ENCODE data around the gene PRKG1.

The PRKG1 gene

DNA sequence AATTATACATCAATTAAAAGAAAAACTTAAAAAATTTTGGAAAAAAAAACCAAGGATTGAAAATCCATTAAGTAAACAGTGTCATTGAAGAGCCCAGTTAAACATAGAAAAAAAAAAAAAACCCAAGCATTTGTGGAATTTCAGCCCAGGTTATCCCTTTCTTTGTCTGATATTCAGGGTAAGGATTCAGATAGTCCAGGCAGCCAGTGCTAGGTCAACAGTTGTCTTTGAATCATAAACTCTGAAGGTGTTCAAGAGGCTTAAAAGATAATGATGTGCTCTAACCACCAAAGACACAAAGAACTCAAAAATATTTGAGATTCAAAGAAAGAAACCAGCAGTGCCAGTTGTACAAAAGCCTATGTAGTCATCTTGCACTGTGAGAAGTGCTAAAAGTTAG, 969.5 kb downstream of the PRKG1 start:
- no peak for DNase-seq

DNA sequence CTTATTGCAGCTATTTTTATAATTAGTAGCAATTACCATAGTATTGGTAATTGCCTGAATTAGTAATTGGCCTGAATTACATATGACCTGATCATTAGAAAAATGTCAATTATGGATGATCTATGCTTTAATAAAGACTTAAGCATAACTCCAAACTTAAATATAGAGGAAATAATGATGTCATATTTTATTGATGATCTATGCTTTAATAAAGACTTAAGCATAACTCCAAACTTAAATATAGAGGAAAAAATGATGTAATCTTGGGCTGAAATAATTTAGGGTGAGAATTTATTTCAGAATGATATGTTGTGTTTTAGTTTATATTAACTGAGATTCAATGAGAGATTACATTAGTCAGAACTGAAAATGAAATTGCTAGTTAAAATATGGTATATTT, 973.8 kb downstream of the PRKG1 start:
- no peak for DNase-seq

DNA sequence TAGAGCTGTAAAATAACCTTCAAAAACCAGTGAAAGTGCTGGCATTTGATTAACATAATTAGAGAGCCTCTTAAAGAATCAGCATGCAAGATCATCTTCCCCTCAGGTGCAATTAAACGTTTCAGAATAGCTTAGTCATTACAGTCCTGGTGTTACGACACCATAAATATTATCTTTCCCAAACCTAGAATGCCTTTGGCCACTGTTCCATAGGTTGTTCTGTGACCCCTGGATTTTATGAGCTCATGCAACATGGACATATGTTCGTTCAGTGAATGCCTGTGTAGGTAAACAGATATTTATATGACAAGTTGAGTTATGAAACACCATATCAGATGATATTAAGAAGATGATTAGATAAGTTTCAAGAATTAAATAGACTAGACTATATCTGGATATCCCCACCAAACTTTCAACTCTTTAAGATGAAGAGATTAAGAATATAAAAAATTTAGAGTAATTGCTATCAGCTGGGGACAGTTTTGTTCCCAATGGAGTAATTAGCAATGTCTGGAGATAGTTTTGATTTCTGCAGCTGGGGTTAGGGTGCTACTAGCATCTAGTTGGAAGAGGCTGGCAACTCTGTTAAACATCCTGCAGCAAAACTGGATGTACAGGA, 976.3 kb downstream of the PRKG1 start:
- DNase-seq, result no peak

DNA sequence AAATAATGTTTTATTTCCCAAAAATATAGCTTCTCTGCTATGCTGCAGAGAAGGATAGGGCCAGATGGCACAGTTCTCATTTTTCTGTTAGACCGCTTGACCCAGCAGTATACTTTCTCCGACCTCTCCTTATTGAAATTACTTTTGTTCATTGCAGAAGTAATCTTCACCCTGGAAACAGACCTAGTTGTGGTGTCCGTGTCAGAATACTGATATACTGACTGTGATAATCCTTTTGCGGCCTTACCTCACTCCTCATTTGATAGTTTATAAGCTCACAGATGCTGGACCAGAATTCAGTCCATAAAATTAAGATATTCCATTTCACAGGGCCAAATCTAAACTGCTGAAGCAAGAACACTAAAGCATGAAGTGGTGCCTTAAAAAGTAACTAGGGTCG, 979.2 kb downstream of the PRKG1 start:
- no peak for DNase-seq

DNA sequence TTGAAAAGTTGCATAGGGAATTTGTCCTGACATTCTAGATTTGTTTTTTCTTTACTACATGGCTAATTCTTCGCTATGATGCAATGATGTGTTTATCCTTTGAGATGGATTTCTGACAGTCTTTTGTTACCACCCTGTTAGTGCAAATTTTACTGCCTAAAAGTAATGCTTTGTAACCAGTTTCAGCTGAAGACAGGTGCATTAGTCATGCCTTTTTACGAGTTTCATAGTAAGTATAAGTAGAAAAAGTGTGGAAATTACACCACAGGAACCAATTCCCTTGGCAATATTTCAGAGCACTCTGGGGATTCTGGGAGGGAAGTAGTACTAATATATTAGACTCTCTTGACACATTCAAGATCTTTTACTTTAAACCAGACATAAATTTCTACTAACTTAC, 982.0 kb downstream of the PRKG1 start:
- no peak for DNase-seq

DNA sequence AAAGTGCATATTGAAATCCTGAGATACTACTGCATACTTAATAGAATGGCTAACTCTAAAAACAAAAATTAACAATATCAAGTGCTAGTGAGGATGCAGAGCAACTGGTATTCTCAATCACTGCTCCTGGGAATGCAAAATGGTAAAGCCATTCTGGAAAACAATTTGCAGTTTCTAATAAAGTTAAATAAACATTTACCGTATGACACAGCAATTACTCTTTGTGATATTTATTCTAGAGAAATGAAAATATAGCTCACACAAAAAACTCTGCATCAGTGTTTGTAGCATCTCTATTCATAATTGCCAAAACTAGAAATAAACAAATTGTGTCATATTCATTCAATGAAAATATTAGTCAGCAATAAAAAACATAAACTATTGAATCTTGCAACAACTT, 984.8 kb downstream of the PRKG1 start:
- no peak for DNase-seq

DNA sequence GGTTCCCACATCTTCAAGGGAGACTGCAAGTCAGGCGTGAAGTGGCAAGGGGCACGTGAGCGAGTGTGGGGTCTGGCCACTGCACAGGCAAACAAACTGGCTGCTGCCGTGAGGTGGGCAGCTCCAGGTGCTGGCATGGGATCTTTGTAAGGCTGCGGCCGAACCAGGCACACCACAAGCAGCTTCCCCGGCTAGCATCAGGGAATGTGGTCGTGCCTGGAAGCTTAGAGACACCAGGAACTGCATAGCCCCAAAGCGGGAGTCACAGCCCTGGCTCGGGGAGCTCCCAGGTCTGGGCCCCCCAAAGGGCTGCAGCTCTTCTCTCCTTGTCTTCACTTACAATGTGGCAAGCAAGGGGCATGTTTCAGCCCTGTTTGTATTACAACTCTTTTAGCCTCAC, 988.9 kb downstream of the PRKG1 start:
- no peak for DNase-seq

DNA sequence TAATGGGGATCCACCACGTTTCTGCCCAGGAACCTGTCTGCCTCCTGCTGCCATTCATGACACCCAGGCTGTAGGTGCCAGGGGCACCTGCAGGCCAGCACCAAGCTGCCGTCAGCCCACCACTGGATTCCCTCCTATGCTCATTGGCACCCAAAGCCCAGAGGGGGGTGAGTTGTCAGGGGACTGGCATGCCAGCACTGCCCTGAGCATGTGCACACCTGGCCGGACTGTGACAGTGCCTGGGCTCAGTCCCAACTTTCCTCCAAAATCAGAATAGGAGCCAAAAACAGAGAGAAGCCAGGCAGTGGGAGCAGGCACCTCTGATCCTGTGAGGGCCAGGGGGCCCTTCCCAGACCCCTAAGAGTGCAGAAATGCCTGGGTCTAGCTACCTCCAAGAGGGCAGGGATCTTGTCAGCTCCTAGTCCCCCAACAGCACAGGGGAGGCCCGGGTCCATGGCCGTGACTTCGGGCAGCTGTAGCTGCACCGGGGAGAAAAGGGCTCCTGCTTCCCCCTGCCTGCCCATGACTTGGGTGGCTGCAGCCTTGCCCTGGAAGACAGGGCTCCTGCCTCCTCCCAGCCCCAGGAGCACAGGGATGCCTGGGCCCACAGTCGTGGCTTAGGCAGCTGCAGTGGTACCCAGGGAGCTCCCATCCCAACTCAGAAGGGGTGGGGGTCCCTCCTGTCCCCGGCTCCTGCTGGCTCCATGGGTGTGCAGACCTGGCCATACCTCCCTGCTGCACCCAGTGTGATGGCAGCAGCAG, 990.0 kb downstream of the PRKG1 start:
- DNase-seq, result no peak

DNA sequence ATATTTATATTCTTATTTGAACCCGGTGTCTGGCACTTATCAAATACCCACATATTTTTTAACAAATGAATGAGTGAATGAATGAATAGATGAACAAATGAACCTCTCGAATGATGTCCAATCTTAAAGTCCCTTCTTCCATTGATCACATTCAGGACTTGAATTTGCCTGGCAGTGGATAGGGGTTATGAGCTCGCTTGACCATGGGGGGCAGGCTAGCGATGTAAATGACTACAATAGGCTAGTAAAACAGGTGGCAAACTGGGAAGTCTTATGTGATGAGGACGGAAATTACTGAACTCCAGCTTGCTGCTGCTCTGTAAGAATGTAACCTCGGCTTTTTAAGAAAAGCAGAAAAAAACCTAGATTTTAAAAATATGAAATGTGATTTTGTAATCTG, 992.1 kb downstream of the PRKG1 start:
- no peak for DNase-seq

DNA sequence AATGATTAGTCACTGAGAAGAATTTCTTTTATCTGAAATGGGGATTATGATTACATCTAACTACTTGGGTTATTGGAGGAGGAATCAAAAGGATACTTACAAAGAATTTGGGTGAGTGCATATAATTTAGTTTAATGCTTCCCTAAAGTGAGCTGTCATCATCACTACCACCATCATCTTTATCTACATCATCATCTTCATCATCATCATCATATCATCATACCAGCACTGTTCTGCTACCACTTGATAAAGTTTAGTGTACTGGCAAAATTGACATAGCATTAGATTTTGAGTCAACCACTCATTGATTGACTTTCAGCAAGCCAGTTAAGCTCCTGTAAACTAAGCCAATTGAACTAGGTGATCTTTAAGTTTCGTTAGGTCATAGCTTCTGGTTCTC, 994.2 kb downstream of the PRKG1 start:
- no peak for DNase-seq

DNA sequence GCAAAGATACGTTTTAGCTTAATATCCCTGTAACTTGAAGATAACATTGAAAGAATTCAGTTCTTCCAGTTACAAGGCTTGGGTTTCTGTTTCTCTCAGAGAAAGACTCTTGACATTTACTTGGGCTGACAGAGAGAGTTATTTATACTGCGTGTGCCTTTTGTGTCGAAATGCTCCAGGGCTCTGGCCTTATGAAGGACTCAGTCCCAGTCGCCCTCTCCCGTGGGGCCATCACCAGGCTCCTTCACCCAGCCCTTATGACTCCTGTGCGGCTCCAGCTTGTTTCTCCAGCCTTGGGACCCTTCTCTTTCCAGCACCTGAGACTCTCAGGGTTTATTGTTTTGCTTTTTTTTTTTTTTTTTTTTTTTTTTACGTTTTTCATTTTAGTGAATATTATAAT, 997.5 kb downstream of the PRKG1 start:
- DNase-seq, result no peak

DNA sequence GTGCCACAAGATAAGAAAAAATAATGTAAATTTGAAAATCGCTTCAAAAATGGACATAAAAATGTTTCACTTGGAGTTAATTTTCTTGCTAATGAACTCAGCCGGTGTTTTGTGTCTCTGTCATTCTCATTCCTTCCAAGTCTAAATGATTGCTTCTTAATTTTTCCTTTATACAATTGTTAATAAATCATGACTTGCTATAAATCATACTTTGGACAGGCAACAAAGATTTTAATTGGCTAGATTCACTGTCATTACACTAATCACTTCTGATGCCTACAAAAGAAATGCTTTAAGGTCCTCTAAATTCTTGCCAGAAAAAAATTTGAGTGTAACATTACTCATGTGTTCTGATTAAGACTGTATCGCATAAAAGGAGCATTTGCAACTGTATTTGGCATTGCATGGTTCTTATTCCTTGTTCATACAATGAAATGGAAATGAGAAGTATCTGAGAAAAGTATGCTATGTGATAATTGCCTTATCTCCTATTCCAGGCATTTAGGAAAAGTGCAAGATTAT, 1000.3 kb downstream of the PRKG1 start:
- DNase-seq, result no peak

DNA sequence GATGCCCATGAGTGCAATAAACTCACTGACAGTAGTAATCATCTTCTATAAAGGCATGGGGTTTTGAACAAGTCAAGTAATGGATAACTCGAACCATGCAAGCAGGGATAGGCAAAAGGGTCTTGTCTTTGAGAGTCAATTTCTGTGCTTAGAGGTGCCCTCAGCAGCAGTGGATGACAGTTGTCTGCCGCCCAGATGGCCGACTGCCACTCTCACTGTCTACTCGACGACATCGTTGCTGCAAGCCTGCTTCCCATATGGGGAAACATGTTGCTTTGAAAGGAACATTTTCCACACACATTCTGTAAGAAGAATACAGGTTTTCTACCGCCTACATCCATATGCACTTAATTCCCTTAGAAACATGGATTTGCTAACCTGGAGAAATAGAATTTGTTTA, 1003.5 kb downstream of the PRKG1 start:
- DNase-seq, result no peak

DNA sequence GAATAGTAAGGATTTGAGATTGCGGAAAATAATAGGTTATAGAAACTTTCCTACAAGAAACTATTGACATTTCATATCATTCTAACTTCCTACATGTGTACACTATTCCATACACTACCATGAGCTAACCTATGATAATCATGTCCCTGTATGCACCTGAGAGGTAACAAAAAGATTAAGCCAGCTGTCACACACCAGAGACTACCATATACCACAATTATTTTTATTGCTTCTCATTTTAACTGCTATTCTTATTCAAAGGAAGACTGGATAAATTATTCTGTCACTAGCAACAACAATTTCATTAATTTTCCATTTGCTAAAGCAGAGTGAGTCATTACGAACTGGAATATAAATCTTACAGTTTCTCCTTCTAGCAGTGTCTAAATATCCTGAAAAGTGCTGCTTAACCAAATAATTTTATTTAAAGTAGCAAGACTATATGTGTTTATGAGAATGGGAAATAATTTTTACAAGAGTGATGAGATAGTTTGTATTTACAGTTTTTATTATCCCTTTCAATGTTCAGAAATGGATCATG, 1004.2 kb downstream of the PRKG1 start:
- DNase-seq, result no peak

DNA sequence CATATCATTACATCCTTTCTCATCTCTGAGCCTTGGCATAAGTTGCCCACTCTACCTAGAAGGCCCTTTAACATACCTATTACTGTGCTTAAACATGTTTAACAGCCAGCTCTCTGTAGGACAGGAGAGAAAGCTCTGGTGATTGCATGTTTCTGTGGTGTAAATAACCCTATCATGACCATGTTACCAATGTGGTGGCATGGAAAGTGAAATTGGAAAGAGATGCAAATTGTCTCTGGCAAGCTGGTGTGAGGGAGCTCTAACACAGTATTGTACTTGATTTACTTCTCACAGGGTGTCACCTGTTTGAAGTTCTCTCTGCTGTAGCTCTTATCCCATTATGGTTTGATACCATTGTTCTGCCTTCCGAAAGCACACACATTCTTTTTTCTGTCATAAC, 1008.0 kb downstream of the PRKG1 start:
- DNase-seq, result no peak

DNA sequence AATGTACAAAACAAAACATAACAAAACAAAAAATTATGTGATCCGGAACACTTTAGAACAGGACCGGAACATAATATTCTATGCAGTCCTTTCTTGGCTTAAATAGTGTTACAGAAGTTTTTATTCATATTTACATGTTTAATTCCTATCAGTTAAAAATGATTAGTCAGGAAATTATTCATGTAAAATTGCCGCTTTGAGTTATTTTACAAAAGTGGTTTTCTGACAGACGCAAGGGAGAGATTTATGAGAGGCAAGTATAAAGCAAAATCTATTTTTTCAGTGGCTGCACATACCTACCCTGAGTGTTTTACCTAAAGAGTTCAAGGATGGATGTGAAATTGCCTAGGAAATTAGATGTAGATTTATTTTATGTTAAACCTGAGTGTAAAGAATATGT, 1009.1 kb downstream of the PRKG1 start:
- no peak for DNase-seq

DNA sequence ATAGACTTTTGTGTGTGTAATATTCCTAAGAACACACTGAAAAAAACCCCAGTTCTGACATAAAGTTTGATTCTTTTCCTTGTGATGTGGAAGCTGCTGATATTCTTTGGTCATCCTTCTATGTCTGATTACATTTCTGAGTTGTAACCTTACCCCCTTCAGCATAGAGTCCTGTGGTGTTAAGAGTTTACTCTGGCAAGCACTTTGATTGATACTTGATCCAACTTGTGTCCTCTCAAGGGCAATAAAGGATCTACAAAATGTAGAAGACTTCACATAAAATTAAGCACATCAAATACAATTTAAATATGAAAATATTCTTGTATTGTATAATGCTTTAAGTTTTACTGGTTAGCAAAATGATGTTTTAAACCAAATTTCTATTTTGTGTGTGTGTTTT, 1018.1 kb downstream of the PRKG1 start:
- no peak for DNase-seq

DNA sequence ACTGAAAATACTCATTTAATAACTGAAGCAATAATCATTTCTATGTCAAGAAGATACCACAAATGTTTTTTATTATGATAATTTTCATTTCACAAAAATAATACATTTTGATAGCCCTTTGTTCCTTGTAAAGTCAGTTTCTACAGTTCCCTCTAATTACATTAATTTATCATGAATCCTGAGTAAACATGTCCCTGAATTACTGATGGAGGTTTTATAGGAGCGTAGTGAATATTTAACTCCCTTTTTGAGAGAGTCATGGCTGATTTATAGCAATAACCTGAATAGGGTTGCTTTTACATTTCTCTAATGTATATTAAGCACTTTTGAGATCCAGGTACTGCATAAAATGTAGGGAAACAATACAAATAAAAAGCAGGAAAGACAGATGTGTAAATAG, 1023.8 kb downstream of the PRKG1 start:
- DNase-seq, result no peak

DNA sequence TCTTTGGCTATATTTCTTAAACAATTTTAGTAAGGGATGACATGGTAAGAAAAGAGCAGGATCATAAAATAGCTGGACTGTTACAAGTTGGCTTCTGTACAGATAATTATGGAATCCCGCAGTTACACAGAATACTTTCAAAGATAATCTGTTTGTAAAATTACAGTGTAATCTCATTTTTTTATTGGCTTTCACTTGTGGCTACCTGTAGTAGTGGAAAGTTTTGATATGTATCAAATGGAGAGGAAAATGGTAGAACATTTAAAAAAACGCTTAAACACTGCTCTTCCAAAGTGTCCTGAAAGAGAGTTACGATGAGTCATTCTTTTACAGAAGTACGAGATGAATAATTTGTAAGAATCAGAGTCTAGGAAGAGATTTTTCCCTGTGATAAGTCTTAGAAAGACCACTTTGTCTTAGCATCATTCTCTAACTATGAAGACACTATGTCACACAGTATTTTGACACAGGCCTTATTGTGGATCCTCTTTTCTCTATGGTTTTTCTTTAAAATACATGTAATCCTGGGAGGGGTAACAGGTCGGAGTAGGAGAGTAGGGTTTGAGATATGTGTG, 1024.8 kb downstream of the PRKG1 start:
- DNase-seq, result no peak

DNA sequence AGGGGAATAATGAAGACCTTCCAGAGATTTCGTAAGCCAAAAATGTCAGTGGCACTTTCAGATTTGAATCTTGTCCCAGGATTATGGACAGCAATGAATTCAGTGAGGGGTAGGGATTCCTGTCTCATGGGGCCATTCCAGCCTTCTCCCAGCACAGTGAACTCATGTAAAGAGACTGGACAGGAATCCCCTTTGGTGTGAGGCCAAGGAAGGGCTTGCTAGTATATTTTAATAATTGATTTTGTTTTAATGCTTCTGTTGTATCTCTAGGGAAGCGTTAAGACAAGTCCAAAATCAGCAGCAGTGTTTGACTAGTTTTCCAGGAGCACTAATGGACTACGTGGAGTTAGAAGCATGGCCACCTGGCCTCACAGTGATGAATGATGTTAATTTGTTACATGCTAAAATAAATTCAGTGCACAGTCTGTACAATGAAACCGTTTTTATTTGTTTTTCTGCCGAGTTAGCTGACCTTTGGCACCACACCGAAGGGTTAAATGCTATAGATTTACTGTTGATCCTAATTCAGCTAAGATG, 1025.8 kb downstream of the PRKG1 start:
- no peak for DNase-seq

DNA sequence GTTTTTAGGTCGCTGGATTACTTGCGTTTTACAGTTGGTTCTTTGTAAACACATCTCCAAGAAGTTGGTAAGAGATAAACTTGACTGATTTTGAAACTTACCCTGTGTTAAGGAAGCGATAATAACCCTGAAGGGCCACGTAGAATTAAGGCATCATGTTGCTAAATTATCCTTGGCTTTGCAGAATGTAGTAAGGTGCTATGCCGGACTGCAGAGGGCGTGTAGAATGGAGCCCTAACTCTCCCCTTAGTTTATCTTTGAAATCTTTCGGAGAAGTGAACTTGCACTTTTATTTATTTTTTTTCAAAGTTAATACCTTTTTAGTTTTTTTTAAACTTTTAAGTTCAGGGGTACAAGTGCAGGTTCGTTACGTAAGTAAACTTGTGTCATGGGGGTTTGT, 1031.0 kb downstream of the PRKG1 start:
- DNase-seq, result no peak

DNA sequence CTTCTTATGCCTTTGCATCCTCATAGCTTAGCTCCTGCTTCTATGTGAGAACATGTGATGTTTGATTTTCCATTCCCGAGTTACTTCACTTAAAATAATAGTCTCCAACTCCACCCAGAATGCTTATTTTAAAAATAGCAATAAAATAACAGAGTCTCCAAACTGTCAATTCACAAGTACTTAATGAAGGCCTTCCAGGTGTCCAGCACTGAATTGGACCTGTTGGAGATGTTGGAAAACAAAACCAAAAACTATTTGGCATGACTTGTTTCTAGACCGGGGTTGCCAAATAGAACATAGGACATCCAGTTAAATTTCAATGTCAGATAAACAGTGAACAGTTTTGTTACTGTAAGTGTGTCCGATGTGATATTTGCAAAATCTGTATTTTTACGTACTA, 1031.7 kb downstream of the PRKG1 start:
- DNase-seq, result no peak

DNA sequence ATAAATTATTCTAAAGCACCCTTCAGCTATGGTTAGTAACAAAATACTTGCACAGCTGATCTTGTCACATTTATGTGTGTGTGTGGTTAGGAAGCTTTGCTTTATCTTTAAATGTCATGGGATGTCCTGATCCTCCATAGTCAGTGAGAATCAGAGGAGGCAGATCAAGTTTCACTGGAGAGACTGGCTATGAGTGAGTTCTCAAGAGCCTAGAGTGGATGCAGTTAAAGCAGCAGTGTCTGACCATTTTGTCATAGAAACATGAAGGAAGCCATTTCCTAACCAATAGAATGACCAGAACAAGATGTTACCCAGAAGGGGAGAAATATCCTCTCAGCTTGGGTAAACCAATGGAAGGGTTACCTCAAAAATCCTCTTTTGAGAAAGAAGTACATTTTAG, 1032.6 kb downstream of the PRKG1 start:
- no peak for DNase-seq

DNA sequence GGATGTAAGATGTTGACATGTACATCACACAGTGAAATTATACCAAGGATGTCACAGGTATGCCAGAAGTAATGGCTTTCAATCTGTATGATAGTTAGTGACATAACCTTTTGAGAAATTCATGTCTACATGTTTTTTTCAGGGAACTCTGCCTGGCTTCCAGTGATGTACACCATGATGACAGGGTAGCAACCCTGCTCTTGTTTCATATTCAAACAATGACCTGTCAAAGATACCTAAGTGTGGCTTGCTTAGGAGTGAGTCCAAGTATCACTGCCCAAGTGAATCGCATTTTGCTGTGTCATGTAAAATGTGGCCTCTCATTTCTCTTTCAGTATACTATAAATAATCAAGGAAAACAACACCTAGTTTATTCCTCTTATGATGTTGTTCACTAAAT, 1033.9 kb downstream of the PRKG1 start:
- DNase-seq, result no peak
